ENCODE results near the gene AURKAIP1. TPM values are rescaled to one million over a fixed set of nuclear protein-coding genes. Genes with fewer than 3 reads are reported as not detected.
A peak's percentile ranks its signal among the peaks of the same experiment; 100 is the strongest.

The AURKAIP1 gene
- total RNA-seq, 1 experiment from 2014 or later, result 49.1 TPM

- H3K36me3 ChIP-seq (ENCODE audit: insufficient read depth, low read length), result no peaks in the 10 kb centered on the region; the same call in 1 of the 2 replicates
- H3K79me2 ChIP-seq (ENCODE audit: low read length), result peaks cover 27% of the 10 kb centered on the region
- peak; percentile 93 for DNase-seq
- peaks cover 84% of the 10 kb centered on the region for H3K4me1 ChIP-seq (ENCODE audit: low read length)
- peaks cover 14% of the 10 kb centered on the region for H4K20me1 ChIP-seq (ENCODE audit: insufficient read depth, low read depth, low read length)
- no peaks in the 10 kb centered on the region for H3K9me3 ChIP-seq (ENCODE audit: low read length)
- H3K27ac ChIP-seq (ENCODE audit: low read length), result peak overlapping the region; percentile 99
- no peaks in the 10 kb centered on the region for H3K9me2 ChIP-seq (replicated peaks; ENCODE audit: insufficient read depth, low read length)
- H2AFZ ChIP-seq (ENCODE audit: low read length), result no peak overlapping the region
- H3K27me3 ChIP-seq (ENCODE audit: low read length), result no peaks in the 10 kb centered on the region
- peak overlapping the region; percentile 80 for H3K4me3 ChIP-seq (ENCODE audit: low read length)
- peak overlapping the region; percentile 95 for H3K4me2 ChIP-seq (ENCODE audit: low read depth, low read length, poor library complexity, severe bottlenecking)
- peak overlapping the region; percentile 98 for H3K9ac ChIP-seq (ENCODE audit: low read length)
Observed at GRCh38 chr1:1330366-1331067, 44.5 kb downstream of the AURKAIP1 start.

- Histone ChIP-seq H3K9ac (ENCODE audit: low read length) (peak overlapping the region; percentile 98), H4K20me1 (ENCODE audit: insufficient read depth, low read depth, low read length) (peaks cover 7% of the 10 kb centered on the region; the same call in 1 of the 2 replicates), H3K79me2 (ENCODE audit: low read length) (peaks cover 35% of the 10 kb centered on the region), H3K27ac (ENCODE audit: low read length) (peak overlapping the region; percentile 99), H3K27me3 (ENCODE audit: low read length) (no peaks in the 10 kb centered on the region), H3K4me3 (ENCODE audit: low read length) (peak overlapping the region; percentile 80; the same call in 1 of the 2 replicates), H3K4me2 (ENCODE audit: low read depth, low read length, poor library complexity, severe bottlenecking) (peak overlapping the region; percentile 95), H3K36me3 (ENCODE audit: insufficient read depth, low read length) (no peaks in the 10 kb centered on the region; the same call in 1 of the 2 replicates), H3K9me3 (ENCODE audit: low read length) (no peaks in the 10 kb centered on the region), H2AFZ (ENCODE audit: low read length) (no peak overlapping the region), H3K9me2 (replicated peaks; ENCODE audit: insufficient read depth, low read length) (no peaks in the 10 kb centered on the region), H3K4me1 (ENCODE audit: low read length) (peaks cover 75% of the 10 kb centered on the region)
- DNase-seq, result peak; percentile 73
Observed at GRCh38 chr1:1329304-1330210, 45.5 kb downstream of the AURKAIP1 start.

DNA sequence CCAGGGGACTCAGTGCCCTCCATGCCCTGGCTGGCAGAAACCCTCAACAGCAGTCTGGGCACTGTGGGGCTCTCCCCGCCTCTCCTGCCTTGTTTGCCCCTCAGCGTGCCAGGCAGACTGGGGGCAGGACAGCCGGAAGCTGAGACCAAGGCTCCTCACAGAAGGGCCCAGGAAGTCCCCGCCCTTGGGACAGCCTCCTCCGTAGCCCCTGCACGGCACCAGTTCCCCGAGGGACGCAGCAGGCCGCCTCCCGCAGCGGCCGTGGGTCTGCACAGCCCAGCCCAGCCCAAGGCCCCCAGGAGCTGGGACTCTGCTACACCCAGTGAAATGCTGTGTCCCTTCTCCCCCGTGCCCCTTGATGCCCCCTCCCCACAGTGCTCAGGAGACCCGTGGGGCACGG lies 46.8 kb downstream of the AURKAIP1 start:
- Histone ChIP-seq H3K4me1 (ENCODE audit: low read length) (peaks cover 76% of the 10 kb centered on the region), H3K36me3 (ENCODE audit: insufficient read depth, low read length) (no peaks in the 10 kb centered on the region), H3K79me2 (ENCODE audit: low read length) (peaks cover 44% of the 10 kb centered on the region), H4K20me1 (ENCODE audit: insufficient read depth, low read depth, low read length) (peaks cover 11% of the 10 kb centered on the region), H3K4me3 (ENCODE audit: low read length) (peak overlapping the region; percentile 80), H3K27me3 (ENCODE audit: low read length) (no peaks in the 10 kb centered on the region), H3K9me3 (ENCODE audit: low read length) (no peaks in the 10 kb centered on the region), H3K9ac (ENCODE audit: low read length) (peak overlapping the region; percentile 98), H3K4me2 (ENCODE audit: low read depth, low read length, poor library complexity, severe bottlenecking) (peak overlapping the region; percentile 95), H2AFZ (ENCODE audit: low read length) (no peak overlapping the region), H3K27ac (ENCODE audit: low read length) (peak overlapping the region; percentile 99), H3K9me2 (replicated peaks; ENCODE audit: insufficient read depth, low read length) (no peaks in the 10 kb centered on the region)
- peak; percentile 83 for DNase-seq

DNA sequence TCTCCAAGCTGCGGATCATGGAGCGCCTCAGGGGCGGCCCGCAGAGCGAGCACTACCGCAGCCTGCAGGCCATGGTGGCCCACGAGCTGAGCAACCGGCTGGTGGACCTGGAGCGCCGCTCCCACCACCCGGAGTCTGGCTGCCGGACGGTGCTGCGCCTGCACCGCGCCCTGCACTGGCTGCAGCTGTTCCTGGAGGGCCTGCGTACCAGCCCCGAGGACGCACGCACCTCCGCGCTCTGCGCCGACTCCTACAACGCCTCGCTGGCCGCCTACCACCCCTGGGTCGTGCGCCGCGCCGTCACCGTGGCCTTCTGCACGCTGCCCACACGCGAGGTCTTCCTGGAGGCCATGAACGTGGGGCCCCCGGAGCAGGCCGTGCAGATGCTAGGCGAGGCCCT lies 47.7 kb downstream of the AURKAIP1 start:
- H4K20me1 ChIP-seq (ENCODE audit: insufficient read depth, low read depth, low read length), result peaks cover 16% of the 10 kb centered on the region

GRCh38 chr1:1326075-1326605 lies 48.9 kb downstream of the AURKAIP1 start:
- Histone ChIP-seq H3K9ac (ENCODE audit: low read length) (peak overlapping the region; percentile 100), H3K27ac (ENCODE audit: low read length) (peak overlapping the region; percentile 92), H3K36me3 (ENCODE audit: insufficient read depth, low read length) (no peaks in the 10 kb centered on the region), H2AFZ (ENCODE audit: low read length) (no peak overlapping the region), H3K9me2 (replicated peaks; ENCODE audit: insufficient read depth, low read length) (no peaks in the 10 kb centered on the region), H4K20me1 (ENCODE audit: insufficient read depth, low read depth, low read length) (peaks cover 25% of the 10 kb centered on the region), H3K27me3 (ENCODE audit: low read length) (no peaks in the 10 kb centered on the region), H3K4me2 (ENCODE audit: low read depth, low read length, poor library complexity, severe bottlenecking) (peak overlapping the region; percentile 91), H3K4me1 (ENCODE audit: low read length) (peaks cover 71% of the 10 kb centered on the region), H3K79me2 (ENCODE audit: low read length) (peaks cover 53% of the 10 kb centered on the region), H3K9me3 (ENCODE audit: low read length) (no peaks in the 10 kb centered on the region), H3K4me3 (ENCODE audit: low read length) (peak overlapping the region; percentile 82)
- peak; percentile 56 for DNase-seq

More for the DNA sequence above, 47.7 kb downstream of the AURKAIP1 start:
- H3K9me2 ChIP-seq (replicated peaks; ENCODE audit: insufficient read depth, low read length), result no peaks in the 10 kb centered on the region
- H3K27me3 ChIP-seq (ENCODE audit: low read length), result no peaks in the 10 kb centered on the region
- no peaks in the 10 kb centered on the region for H3K9me3 ChIP-seq (ENCODE audit: low read length)
- H3K79me2 ChIP-seq (ENCODE audit: low read length), result peaks cover 50% of the 10 kb centered on the region
- DNase-seq, result no peak
- H2AFZ ChIP-seq (ENCODE audit: low read length), result no peak overlapping the region
- no peaks in the 10 kb centered on the region for H3K36me3 ChIP-seq (ENCODE audit: insufficient read depth, low read length)
- H3K27ac ChIP-seq (ENCODE audit: low read length), result peak overlapping the region; percentile 99
- peaks cover 76% of the 10 kb centered on the region for H3K4me1 ChIP-seq (ENCODE audit: low read length)
- no peak overlapping the region; the same call in 1 of the 2 replicates for H3K4me3 ChIP-seq (ENCODE audit: low read length)
- peak overlapping the region; percentile 95 for H3K4me2 ChIP-seq (ENCODE audit: low read depth, low read length, poor library complexity, severe bottlenecking)
- H3K9ac ChIP-seq (ENCODE audit: low read length), result peak overlapping the region; percentile 100

DNA sequence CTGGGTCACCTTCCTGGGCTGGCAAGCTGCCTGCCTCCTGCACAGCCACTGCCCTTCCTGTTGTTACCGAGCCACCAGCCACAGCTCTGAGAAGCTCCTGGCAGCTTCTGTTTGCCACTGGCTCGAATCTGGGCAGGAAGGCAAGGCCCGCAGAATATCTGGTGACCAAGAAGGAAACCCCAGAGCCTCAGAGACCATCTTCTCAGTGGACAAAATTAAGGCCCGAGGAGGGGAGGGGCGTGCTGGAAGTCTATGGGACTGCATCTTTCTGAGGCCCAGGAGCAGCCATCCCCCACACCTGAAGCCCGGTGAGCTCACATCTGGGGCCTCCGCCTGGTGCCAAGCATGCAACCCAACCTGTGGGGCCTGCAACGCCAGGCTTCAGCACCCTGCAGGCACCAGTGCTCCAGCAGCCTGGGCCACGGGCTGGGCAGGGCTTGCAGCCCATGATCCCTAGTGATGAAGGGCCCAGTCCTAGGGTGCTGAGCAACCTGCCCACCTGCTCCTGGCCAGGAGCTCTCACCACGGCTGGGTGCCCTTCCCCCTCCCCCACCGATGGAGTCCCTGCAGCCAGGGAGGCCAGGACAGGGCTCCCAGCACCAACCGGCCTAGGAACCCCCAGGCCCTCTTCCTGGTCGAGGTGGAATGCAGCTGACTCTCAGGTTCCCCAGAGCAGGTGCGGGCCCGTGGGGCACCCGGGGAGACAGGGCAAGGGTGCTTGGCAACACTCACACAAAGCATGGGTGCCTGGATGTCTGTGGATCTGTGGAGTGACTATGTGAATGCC lies 49.5 kb downstream of the AURKAIP1 start:
- H3K4me2 ChIP-seq (ENCODE audit: low read depth, low read length, poor library complexity, severe bottlenecking), result peak overlapping the region; percentile 91
- no peaks in the 10 kb centered on the region for H3K36me3 ChIP-seq (ENCODE audit: insufficient read depth, low read length)
- H3K9me2 ChIP-seq (replicated peaks; ENCODE audit: insufficient read depth, low read length), result no peaks in the 10 kb centered on the region
- H3K27ac ChIP-seq (ENCODE audit: low read length), result peak overlapping the region; percentile 92
- H3K9me3 ChIP-seq (ENCODE audit: low read length), result no peaks in the 10 kb centered on the region
- H3K9ac ChIP-seq (ENCODE audit: low read length), result peak overlapping the region; percentile 100
- peak; percentile 62 for DNase-seq
- H2AFZ ChIP-seq (ENCODE audit: low read length), result no peak overlapping the region
- H4K20me1 ChIP-seq (ENCODE audit: insufficient read depth, low read depth, low read length), result peaks cover 31% of the 10 kb centered on the region
- H3K4me1 ChIP-seq (ENCODE audit: low read length), result peaks cover 65% of the 10 kb centered on the region
- H3K27me3 ChIP-seq (ENCODE audit: low read length), result no peaks in the 10 kb centered on the region
- H3K79me2 ChIP-seq (ENCODE audit: low read length), result peaks cover 59% of the 10 kb centered on the region
- H3K4me3 ChIP-seq (ENCODE audit: low read length), result peak overlapping the region; percentile 82

GRCh38 chr1:1324524-1325287 lies 50.3 kb downstream of the AURKAIP1 start, which contains the start of the genes CPTP and INTS11:
Gene CPTP (plus strand): TSS chr1:1324802. CDS start chr1:1326911, 2,109 bp downstream.
Gene INTS11 (minus strand): TSS chr1:1324660. CDS start chr1:1324608, 52 bp downstream.
- H3K4me1 ChIP-seq (ENCODE audit: low read length), result peaks cover 57% of the 10 kb centered on the region
- H3K9me2 ChIP-seq (replicated peaks; ENCODE audit: insufficient read depth, low read length), result no peaks in the 10 kb centered on the region
- peaks cover 31% of the 10 kb centered on the region for H4K20me1 ChIP-seq (ENCODE audit: insufficient read depth, low read depth, low read length)
- peak within 1 kb of the TSS; percentile 91 for H3K4me2 ChIP-seq (ENCODE audit: low read depth, low read length, poor library complexity, severe bottlenecking)
- H3K36me3 ChIP-seq (ENCODE audit: insufficient read depth, low read length), result no peaks in the 10 kb centered on the region
- DNase-seq, result peak; percentile 97
- H3K27me3 ChIP-seq (ENCODE audit: low read length), result no peaks in the 10 kb centered on the region
- peak within 1 kb of the TSS; percentile 82 for H3K4me3 ChIP-seq (ENCODE audit: low read length)
- H3K27ac ChIP-seq (ENCODE audit: low read length), result peak within 1 kb of the TSS; percentile 92
- H2AFZ ChIP-seq (ENCODE audit: low read length), result no peak within 1 kb of the TSS
- peaks cover 64% of the 10 kb centered on the region for H3K79me2 ChIP-seq (ENCODE audit: low read length)
- H3K9me3 ChIP-seq (ENCODE audit: low read length), result no peaks in the 10 kb centered on the region
- peak within 1 kb of the TSS; percentile 100 for H3K9ac ChIP-seq (ENCODE audit: low read length)

Data from Karpas-422 (cell line).